Inferior parietal cortex (tissue), 1 donor: Measurements from ENCODE around the gene PPY.
"Not testable (repeated sequence)": the region's sequence is repeated elsewhere in the genome, so short reads cannot be mapped to it uniquely, and the experiment has no call there.

Source experiments
- DNase-seq: peaks from one replicate; pipeline ENCODE4 v3.0.0-alpha.2; 2016; ENCODE audit errors: extremely low spot score

PPY gene

DNA sequence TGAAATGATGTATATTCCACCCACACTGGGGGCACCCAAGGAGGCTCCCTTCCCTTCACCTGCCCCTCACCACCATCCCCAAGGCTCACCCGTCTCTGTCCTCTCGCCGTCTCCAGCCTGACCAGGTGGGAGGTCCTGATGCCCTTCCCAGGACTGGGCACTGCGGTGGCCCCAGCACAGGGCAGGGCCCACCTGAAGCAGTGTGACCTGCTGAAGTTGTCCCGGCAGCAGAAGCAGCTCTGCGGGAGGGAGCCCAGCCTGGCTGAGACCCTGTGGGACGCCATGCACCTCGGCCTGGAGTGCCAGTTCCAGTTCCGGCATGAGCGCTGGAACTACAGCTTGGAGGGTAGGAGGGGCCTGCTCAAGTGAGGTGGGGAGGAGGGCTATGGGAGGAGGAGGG, 9.9 kb downstream of the PPY start:
- no peak for DNase-seq

DNA sequence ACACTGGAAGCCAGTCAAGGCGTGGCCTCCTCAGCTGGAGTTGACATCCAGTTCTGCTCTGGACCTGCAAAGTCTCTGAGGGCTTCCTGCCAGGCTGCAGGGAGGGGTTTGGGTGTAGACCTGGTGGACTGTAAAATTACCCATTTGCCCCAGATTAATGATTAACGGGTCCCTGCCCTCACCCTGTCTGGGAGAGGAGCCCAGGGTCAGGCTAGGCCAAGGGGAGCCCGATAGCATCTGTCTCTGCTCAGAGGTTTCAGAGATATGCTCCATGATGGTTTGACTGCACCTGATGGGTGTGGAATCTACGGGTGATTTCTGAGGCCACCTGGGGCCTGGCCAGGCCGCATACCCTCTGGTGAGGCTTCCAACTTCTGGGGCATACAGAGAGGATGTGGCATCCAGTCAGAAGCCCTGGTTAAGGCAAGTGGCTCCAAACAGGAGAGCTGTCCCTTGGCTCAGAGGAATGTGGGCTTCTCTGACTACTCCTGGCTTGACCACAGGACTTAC, 11.2 kb downstream of the PPY start:
- DNase-seq: no peak

DNA sequence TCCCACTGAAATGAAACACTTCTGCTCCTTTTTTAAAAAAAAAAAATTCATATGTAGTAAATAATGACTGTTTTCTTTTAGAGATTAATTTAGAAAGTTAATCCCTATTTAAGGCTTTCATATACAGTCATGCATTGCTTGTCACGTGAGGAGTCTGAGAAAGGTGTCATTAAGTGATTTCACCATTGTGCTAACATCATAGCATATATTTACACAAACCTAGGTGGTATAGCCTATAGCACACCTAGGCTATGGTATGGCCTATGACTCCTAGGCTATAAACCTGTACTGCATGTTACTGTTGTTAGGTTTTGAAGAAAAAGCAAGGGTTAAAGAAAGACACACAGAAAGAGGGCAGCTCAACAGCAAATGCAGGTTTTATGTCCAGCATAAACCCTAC, 13.7 kb downstream of the PPY start:
- DNase-seq: no peak

DNA sequence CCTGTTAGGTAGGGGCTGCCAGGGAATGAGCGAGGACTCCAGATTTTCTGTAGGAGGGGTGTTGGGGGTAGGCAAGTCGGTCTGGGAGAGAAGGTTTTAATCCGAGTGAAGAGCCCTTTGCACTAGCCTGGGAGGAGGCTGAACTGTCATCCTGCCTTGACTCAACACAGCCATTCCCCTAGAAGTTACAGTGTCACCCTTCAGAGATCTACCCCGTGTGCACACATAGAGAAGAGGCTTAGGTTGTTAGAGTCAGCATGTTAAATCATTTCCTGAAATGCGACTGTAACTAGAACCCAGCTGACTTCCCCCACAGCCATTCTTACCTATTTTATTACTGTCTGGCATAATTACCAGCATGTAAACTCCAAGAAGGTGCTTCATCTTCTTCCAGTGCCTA, 14.3 kb downstream of the PPY start:
- DNase-seq: not testable (repeated sequence)

DNA sequence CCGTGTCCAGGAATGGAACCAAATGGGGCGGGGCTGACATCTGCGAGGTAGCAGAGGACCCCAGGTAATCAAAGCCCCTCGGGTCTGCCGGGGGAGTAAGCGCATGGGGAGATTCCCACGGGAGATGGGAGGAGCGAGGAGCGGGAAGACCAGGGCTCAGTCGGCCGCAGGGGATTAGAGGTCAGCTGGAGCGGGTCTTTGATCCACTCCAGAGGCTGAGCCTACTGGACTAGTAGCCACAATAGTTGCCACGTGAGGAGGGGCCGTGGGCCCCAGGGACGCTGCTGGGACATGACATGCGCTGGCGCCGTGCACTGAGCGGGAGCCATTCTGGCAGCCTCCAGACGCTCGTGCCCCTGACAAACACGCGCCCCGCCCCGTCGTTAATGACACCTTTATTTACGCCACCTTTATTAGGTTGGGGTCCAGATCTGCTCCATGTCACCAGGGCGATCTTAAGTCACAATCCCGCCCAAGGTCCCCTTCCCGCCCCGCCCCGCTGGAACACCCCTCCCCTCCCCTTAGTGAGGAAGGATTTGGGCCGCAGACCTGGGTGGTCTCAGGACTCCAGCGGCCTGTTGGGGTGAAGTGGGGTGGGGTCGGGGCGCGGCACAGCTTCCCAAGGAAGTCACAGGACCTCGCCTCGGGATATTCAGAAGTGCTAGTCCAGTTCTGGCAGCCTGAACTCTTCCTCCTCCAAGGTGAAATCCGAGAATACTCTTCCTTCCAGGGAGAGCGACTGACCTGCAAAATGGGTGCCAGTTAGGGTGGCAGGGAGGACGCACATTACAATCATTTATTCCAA, 15.0 kb downstream of the PPY start:
- DNase-seq: no peak

DNA sequence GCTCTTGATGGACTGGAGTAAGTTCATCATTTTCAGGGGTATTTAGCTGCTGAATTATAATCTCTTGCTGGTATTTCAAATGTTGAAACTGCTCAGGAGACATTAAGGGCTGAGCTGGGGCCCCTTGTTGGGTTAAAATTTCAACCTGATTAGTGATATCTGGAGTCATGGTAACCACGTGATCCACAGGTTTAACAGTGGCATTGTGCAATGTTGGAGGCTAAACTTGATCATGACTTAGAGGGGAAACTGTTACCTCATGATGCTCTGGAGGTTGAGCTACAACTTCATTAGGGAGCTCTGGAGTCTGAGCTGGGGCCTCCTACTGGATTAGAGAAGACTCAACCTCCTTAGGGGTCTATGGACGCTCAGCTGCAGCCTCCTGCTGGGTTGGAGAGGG, 17.7 kb downstream of the PPY start:
- no peak for DNase-seq

DNA sequence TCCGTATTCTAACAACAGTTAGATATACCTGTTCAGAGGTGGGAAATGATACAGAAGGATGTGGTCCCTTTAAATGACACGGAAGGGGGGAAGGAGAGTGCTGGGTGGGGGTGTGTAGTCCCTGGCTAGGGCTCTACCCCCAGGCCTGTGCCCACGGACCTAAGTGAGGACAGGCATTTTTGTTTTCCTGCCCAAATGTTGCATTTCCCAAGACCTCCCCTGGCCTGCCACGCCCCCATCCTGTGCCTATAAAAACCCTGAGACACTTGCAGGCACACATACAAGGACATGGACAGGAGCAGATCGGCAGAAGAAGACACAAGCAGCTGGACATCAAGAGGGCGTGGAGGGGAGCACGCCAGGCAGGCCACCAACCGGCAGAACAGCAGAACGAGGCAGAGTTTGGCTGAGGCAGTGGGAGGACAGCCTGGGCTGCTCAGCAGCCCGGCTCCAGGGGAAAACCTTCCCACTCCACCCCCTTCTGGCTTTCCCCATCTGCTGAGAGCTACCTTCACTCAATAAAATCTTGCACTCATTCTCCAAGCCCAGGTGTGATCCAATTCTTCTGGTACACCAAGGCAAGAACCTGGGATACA, 21.7 kb downstream of the PPY start:
- no peak for DNase-seq

DNA sequence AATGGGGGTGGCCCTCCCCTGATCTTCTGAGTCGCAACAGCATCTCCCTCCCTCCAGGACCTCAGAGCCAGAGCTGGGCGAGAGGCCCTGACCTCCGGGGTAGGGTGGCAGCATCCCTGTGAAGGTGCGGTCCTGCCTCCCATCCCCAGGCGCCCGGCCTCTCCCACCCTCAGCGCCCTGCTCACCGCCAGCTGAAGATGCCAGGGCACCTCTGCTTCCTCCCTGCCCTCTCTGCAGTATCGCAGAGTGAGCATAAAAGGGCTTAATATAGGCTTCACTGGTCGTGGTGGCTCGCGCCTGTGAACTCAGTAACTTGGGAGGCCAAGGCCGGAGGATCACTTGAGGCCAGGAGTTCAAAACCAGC, 24.3 kb downstream of the PPY start:
- DNase-seq: no peak

DNA sequence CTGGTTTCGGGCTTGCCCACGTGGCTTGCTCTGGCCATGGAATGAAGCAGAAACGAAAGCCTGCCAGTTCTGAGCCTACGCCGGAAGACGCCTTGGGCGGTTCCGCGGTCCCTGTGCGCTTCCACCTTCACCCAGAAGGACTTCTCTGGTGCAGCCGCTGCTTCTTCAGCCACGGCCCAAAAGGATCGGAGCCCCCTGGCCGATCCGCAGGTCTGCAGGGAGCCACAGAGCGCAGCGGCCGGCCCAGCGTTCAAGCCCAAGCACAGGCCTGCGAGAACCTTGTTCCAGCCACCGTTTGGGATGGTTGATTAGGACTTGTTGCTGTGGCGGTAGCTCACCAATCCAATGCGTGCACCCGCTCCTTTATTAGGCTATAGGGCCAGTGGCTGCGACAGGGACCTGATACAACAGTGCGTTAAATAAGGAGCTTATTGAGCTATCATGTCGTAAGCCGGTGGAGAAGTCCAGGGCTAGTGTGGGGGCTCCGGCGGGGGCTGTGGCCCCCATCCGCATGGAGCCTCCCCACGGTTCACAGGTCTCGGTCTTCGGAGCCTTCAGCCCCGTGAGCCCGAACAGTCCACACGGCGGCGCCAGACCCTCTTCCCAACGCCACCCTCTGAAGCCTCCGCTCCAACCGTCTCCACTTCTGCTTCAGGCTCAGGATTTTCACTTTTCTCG, 24.8 kb downstream of the PPY start:
- peak; percentile 36 for DNase-seq

DNA sequence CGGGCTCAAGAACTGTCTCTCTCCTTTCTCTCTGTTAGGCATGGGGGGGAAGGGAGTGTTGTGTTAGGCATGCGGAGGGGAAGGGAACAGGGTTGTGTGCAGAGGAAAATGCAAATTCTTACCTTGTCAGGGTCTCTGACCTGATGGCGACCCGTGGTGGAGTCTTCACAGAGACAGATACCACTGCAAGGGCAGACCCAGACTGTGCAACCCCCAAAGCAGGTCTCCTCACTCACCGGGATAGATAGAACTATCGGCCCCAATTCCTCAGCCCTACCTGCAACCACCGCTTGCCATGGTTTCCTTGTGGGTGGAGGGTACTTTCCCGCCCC, 25.3 kb downstream of the PPY start:
- DNase-seq: no peak

DNA sequence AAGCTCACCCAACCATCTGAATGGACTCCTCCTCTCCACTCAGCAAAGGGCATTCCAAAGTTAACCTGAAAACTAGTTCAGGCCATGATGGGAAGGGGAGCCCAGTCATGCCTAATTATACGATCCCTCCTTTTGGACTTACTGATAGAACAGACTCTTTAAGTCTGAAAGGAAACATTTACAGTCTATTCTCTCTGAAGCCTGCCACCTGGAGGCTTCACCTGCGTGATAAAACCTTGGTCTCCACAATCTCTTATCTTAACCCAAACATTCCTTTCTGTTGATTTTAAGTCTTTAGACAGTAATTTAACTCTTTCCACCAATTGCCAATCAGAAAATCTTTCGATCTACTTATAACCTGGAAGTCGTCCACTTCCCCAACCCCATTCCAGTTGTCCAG, 25.9 kb downstream of the PPY start:
- DNase-seq: no peak

DNA sequence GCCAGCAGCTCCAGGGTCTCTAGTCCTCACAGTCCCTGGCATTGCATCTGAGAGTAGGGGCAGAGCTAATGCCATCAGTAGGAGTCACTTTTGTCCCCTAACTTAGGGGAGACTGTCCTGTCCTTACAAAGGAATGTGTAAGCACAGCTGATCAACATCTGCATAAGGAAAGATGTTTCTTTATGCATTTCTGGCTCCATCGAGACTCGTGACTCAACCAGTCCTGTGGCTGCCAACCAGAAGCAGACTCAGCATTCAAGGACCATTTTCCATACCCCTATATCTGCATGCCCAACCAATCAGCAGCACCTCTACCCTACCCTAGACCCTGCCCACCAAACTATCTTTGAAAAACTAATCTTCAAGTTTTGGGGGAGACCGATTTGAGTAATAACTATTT, 26.7 kb downstream of the PPY start:
- no peak for DNase-seq

DNA sequence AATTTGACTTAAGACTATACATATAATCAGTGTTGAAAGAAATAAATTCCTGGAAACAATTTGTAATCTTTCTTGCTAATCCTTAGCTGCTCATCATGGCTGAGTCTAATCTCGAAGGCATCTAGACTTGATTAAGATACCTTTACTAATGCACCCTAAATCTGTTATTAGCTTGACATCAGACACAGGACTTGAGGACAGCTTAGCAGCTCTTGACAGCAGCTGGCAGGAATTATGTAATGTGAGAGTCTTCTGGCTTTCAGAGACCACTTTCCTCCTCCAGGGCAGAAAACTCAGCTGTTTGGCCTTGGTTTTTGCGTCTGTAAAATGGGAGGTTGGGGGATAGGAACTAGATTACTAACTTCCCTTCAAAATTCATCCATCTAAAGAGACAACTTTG, 27.8 kb downstream of the PPY start:
- no peak for DNase-seq

DNA sequence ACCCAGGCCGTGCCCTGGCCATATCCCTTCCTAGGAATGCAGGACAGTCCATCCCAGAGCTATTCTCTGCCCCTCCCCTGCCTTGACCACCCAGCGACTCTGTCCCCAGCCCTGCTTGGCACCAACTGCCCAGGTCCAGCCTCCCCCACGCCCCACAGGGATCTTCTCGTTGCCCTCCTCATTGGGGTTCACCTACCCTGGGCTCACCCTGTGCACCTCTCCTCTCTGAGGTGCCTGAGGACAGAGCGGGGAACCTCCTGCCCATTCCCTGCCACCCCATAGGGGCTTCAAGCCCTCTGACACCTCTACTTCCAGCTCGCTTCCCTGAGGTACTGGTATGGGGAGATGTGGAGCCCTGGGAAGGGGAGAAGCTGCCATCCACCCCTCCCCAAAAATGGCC, 28.7 kb downstream of the PPY start:
- DNase-seq: no peak

DNA sequence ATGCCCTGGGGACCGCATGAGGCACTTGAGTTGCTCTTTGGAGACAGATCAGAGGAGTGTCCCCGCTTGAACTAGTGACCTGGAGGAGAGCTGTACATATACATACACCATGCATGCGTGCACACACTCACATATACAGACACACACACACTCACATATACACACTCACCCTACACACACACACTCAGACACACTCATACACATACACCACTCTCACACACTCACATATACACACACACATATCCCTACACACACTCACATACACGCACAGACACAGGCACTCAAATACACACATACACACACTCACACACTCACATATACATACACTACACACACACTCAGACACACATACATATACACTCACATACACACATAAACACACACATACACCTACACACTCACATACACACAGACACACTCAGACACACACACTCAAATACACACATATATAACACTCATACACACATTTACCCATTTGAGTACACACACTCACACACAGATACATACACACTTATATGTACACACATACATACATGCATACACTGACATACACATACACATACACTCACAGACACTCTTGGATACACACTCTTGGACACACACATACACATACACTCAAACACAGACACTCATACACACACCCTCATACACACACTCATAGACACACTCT, 29.5 kb downstream of the PPY start:
- no peak for DNase-seq

DNA sequence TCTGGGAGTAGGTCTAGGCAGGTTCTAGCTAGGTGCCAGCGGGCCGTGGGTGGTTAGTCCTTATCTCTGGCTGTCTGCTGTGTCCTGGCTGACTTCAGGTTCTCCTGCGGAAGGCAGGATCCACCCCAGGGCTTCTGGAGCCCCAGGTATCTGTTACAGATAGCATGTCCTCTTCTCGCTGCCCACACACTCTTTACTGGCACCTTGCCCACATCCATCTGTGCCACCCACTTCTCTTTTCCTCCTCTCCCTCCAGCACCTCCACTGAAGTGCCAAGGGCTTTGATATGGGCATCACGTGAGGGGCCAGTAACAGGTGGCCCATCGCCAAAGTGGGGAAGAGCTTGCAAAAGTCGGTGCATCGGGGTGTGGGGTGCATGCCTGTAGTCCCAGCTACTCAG, 30.4 kb downstream of the PPY start:
- no peak for DNase-seq

DNA sequence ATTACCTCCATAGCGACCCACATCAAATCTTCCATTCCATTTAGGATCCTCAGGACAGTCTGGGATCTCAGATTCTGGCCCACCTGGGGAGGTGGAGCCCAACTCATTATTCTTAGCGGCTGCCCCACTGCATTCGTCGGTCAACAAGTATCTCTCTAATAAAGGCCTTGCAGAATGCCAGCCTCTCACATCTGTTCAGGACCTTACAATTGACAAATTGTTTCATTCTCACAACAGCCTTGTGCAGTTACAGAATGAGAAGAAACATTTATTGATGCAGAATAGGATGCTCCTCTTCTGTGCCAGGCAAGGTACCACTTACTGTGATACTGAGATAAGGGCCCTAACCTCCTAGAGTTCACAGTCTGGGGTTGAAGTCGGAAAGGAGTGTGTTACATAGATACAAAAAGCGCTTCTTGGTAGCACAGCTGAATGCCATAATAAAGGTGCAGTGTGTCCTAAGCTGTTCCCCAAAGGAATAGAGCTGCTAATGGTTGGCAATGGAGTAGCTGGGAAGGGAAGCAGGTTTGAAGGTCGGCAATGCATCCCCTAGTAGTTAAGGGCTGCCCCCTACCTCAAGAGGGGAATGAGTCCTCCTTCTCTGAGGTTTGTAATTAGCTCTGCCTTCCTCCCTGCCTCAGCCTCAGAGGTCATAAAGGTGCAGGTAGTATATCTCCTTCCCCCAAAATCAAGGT, 32.6 kb downstream of the PPY start:
- DNase-seq: peak; percentile 50

DNA sequence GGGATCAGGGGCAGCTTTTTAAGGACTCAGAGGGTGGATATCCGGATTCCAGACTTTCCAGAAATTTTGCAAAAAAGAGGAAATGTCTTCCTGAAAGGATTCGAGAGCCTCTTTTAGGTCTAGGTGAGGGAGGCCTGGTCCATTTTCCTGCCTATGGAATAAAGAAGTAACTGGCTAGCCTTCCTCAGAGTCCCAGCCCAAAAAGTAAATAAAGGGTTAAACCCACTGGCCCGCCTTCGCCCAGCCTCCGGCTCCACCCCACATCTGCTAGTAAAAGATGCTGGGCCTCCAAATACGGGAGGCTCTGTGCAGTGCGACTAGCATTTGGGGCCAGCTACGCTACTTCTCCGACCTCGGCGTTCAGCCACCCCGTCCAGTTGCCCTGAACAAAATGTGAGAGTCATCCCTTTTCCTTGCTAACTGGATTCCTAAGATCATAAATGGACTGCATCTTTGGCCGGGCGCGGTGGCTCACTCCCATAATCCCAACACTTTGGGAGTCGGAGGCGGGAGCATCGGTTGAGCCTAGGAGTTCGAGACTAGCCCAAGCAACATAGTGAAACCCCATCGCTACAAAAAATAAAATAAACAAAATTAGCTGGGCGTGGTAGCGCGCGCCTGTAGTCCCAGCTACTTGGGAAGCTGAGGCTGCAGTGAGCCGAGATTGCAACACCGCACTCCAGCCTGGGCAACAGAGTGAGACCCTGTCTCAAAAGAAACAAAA, 34.1 kb downstream of the PPY start:
- no peak for DNase-seq

DNA sequence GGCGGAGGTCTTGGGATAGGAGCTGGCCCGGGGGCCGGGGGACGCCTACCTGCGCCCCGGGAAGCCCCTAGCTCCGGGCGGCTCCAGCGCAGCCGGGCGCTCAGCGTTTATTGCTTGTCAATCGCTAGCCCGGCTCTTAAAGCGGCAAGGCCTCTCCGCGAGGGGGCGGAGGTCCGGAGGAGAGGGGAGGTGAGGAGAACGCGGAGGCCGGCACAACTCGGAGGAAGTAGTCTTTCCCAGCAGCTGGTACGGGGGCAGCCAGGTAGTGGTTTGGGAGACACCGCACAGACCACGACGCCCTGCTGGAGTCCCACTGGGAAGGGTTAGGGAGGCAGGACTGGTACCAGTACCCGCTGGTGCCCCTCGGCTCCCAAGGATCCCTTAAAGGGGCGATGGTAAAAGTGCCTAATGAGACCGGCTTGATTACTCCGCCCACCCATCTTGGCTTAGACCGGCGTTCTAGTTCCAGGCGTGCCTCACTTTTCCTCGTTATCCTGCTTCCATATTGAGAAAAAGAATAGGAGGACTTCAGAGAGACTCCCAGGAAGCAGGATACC, 34.8 kb downstream of the PPY start, which contains the start of gene MPP2:
TSS of gene MPP2 (minus strand) at position 112 of the 557 bp plus-strand sequence. CDS start 3,076 bp downstream, outside the sequence.
- peak; percentile 89 for DNase-seq

DNA sequence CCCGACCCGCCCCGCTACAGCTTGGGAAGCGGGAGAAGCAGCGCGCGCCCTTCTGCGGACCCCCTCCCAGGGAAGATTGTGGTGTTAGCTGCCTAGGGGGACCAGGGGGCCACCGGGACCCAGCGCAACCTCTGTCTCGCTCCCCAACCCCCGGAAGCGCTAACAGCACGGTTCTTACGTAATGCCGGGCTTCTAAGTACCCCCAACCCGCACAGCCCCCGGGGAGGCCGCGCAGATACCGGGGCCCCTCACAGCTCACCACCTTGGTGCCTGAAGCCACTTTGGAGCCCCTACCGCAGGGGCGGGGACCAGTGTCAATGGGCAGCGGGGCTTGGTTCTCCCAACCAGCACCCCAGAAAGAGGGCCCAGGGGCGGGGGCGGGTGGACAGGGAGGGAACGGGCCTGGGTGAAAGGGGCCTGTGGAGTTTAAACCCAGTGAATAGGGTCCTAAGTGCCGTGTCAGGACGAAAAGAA, 35.3 kb downstream of the PPY start:
- DNase-seq: no peak
